ENCODE data around the gene AKR7A2. TPM values are rescaled to one million over a fixed set of nuclear protein-coding genes. Genes with fewer than 3 reads are reported as not detected.
"Not testable (repeated sequence)": the region's sequence is repeated elsewhere in the genome, so short reads cannot be mapped to it uniquely, and the experiment has no call there.

Gene AKR7A2
- total RNA-seq, 1 donor from 2014 or later: 33.5 TPM

DNA sequence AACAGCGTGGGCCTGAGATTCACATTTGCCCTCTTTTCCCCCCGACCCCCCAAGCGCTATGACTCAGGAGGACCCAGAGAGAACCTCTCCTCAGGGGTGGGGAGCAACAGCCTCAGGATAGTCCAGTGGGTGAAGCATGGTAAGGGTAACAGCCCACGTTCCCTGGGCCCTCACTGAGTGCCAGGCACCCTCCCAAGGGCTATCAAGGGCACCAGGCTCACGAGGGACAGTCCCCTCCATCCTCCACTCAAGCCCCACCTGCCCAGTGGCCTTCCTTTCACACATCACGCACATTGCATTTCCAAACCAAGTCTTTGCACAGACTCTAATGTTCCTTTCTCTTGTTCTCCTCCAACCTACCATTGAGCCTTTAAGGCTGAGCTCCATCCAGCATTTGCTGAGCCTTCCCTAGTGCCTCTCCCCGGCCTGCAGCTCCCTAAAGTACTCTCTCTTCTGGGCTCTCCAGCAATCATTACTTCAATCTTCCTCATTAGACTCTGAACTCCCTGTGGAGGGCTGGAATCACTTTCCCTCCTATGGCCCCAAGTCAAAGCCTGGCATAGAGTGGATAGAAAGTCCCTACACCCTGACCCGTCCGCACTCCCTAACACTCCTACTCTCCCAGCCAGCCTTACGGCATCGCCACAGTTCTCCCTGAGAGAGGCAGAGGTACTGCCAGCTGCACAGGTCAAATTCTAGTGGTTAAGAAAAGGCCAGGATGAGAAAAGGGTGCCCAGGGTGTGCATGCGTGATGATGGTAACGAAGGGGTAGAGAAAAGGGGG, 1.0 kb downstream of the AKR7A2 start:
- intact Hi-C loops (cut with DNase I): loop anchor here (5.0 kb wide), 1 partner anchor 59 kb away; the partner anchor contains the start of genes EMC1 and MRTO4
- DNase-seq (ENCODE audit: low spot score): no peak

DNA sequence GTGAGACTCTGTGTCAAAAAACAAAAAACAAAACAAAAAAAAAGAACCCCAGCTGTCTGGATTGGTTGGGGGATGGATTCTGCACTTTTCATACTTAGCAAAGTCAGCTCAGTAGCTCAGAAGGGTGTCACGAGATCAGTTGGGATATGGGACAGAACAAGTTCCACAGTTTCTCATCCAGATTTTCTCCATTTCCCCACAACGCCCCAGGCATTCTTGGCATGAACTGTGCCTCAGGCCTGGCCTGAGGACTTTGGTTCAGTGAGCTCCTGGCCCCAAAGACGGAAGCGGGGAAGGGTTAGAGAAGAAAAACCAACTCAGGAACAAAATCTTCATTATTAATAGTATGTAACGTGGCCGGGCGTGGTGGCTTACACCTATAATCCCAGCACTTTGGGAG, 1.9 kb downstream of the AKR7A2 start:
- no peak for DNase-seq (ENCODE audit: low spot score)
- intact Hi-C loops (cut with DNase I): loop anchor here (5.0 kb wide), 1 partner anchor 58 kb away; the partner anchor contains the start of genes EMC1 and MRTO4

DNA sequence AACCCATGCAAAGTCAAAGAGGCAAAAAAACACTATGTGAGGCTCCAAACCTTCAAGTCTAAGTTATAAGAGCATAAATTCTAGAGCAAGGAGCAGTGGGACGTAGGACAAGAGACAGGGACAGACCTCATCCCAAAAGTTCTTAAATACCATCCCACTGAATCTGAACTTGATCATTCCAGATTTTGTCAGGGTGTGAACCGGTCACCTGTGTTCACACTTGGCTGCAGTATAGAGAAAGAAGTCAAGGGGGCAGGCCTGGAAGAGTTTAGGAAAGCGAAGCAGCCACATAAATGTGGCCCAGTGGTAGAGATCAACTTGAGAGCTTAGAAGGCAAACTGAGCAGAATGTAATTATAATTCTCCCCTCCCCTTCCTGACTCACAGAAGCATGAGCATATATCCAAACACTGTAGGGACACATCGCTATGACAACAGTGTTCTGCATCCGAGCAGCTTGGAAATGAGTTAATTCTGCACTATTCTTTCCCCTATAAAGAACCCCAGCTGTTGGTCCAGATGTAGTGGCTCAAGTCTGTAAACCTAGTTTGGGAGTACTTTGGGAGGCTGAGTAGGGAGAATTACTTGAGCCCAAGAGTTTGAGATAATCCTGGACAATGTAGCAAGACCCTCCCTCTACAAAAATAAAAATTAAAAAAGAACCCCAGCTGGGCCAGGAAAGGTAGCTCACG, 2.7 kb downstream of the AKR7A2 start:
- intact Hi-C loops (cut with DNase I): no loop called here
- no peak for DNase-seq (ENCODE audit: low spot score)

DNA sequence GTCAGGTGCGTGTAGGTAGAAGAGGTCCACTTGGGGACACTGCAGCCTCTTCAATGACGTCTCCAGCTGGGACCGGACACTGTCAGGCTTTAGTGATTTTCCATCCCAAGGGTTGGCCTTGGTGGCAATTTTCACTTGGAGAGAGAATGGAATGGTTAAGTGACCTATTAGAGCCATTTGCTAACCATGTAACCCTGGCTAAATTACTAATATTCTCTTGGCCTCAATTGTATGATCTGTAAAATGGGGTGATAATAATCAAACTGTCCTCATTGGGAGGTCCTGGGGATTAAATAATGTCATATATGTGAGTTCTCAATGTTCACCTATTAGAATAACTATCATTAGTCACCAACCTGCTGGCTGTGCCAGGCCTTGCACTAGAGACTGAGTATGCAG, 3.4 kb downstream of the AKR7A2 start:
- intact Hi-C loops (cut with DNase I): no loop called here
- DNase-seq (ENCODE audit: low spot score): no peak

- no peak for DNase-seq (ENCODE audit: low spot score)
- intact Hi-C loops (cut with DNase I): no loop called here
These were observed 4.0 kb downstream of the AKR7A2 start for GRCh38 chr1:19307794-19308508.

DNA sequence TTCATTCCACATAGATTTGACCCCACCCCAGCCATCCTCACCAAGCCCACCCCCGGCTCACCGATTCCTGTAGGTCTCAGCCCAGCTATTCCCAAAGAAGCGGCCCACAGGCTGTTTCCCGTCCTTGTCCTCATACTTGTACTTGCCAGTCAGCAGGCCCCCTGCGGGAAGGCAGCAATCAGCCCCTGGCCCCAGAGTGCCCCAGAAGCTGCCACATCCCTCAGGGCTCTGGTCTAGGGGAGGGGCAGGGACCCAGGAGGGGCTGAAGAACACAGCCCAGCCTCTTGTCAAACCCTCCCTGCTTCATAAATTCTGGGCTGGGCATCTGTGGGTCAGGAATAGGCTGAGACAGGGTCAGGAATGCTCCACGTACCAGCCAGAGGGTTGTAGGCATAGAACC, 5.0 kb downstream of the AKR7A2 start:
- intact Hi-C loops (cut with DNase I): no loop called here

DNA sequence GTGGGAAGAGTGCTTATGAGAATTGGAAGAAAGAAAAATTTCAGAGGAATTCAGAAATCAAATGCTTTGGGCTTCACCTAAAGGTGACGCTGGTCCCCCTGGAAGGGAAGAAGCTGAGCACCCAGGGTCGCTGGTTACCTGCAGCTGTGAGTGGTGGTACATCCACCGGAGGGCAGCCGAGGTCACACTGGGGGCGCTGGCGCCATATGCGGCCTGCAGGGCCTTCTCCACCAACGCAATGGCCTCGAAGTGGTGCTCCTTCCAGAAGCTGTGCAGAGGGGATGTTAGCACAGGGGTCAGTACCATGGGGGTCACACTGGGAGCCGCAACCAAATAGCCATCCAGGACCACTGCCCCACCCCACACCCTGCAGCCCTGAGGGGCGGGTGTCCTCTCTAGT, 6.1 kb downstream of the AKR7A2 start:
- intact Hi-C loops (cut with DNase I): no loop called here

More for the DNA sequence above, 5.0 kb downstream of the AKR7A2 start:
- no peak for DNase-seq (ENCODE audit: low spot score)

DNA sequence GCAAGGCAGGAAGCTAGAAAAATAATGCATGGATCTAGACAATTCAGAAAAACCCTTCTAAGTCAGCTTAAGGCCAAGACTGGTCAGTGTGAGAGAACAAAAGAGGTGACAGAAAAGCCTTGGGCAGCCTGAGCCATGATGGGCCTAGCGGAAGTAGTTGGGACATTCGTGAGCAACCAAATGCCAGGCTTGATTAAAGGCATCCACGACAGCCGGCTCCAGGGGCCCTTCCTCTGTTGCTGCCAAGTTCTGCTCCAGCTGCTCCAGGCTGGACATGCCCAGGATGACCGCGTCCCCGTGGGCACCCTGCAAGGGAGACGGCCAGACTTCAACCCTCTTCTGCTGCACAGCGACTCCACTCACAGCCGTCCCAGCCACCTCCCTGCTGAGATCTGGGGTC, 7.9 kb downstream of the AKR7A2 start:
- intact Hi-C loops (cut with DNase I): not testable (repeated sequence)

More for the DNA sequence above, 6.1 kb downstream of the AKR7A2 start:
- DNase-seq (ENCODE audit: low spot score): no peak

DNA sequence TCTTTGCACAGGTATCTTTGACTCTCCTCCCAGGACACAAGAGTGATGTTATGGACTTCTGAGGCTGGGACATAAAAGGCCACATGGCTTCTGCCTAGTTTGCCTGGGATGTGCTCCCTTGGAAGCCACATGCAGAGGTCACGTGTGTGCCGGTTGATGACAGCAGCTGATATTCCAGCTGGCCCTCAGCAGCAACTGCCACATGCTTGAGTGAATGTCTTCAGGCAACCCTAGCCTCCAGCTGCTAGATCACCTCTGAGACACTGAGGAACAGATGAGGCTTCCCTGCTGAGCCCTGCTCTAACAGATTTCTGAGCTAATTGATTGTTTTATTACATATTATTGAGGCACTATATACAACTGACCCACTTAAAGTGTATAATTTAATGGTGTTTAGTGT, 11.7 kb downstream of the AKR7A2 start:
- intact Hi-C loops (cut with DNase I): no loop called here
- no peak for DNase-seq (ENCODE audit: low spot score)

More for the DNA sequence above, 7.9 kb downstream of the AKR7A2 start:
- not testable (repeated sequence) for DNase-seq (ENCODE audit: low spot score)

- intact Hi-C loops (cut with DNase I): no loop called here
- no peak for DNase-seq (ENCODE audit: low spot score)
These were observed 17.3 kb downstream of the AKR7A2 start for GRCh38 chr1:19294638-19295037.

GRCh38 chr1:19289244-19289643, 22.7 kb downstream of the AKR7A2 start:
- no peak for DNase-seq (ENCODE audit: low spot score)
- intact Hi-C loops (cut with DNase I): no loop called here

DNA sequence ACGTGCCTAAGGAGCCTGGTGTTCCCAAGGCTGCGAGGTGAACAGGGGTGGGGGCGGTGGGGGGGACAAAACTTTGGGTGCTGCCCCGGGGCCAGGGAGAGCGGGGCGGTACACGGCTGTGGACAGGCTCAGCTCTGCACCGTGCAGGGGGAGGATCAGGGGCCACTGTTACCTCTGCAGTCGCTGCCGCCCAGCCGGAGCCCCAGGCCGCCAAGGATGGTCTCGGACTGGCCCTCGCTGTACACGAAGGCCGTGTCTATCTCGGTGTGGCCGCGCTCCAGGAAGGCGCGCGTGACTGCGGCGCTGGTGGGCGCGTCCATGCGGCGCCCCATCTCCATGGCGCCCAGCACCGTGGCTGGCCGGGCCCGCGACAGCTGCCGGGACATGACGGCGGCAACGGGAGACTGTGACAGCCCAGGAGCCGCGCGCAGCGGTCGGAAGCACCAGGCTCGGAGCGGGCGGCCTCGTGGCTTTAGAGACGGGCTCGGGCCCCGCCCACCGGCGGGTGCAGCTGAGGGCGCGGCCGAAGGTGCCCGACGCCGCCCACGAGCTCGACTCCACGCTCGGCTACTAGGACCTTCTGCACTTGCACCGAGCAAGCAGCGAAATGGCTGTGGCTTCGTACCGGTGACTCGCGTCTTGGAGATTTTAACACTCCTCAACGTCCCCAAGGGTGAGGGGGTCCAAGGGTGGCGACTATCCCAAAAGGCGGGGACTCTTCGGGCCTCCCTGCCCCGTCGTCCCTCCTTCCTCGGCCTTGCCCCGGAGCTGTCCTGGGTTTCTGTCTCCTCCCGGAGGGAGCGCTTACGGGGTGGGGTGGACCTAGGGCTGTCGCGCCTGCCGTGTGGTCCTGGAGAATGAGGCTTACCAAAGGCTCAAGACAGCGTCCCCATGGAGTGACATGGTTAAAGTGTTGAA, 23.4 kb downstream of the AKR7A2 start, which contains the start of gene AKR7A3:
AKR7A3 (minus strand) TSS at position 447 of the 918 bp plus-strand sequence; CDS start at position 386, 61 bp downstream.
- DNase-seq (ENCODE audit: low spot score); intact Hi-C loops (cut with DNase I): not testable (repeated sequence)

- no peak for DNase-seq (ENCODE audit: low spot score)
- intact Hi-C loops (cut with DNase I): no loop called here
These were observed 24.3 kb downstream of the AKR7A2 start for GRCh38 chr1:19287436-19288185.

DNA sequence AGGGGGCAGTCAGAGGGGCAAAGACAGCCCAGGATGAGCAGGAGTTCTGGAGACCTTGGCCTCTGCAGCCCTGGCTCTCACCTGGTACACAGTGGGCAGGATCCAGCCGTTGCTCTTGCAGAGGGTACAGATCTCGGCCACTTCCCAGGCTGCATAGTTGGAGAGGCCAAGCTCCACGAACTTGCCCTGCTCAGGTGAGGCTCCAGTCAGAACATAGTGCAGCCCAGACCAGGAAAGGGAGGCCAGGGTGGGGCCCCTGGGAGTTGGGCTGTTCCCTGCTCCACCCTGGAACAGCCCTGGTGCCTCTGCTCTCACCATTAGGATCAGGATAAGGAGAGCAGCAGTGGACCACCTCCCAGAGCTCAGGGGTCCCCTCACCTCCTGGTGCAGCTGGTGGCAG, 26.1 kb downstream of the AKR7A2 start:
- intact Hi-C loops (cut with DNase I): not testable (repeated sequence)

GRCh38 chr1:19285366-19285765, 26.6 kb downstream of the AKR7A2 start:
- DNase-seq (ENCODE audit: low spot score); intact Hi-C loops (cut with DNase I): not testable (repeated sequence)

More for the DNA sequence above, 26.1 kb downstream of the AKR7A2 start:
- DNase-seq (ENCODE audit: low spot score): not testable (repeated sequence)

DNA sequence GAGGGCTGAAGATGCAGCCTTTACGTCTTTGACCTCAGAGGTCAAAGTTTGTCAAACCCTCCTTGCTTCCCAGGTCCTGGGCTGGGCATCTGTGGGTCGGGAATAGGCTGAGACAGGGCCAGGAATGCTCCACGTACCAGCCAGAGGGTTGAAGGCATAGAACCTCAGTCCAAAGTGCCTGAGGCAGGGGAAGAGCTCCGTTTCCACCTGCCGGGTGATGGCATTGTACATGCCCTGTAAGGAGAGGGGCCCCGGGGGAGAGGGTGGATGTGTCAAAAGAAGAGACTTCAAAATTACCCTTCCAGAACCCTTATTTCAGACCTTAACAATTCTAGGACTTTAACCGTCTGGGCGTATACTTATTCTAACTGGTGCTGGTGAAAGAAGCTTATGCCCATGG, 27.1 kb downstream of the AKR7A2 start:
- intact Hi-C loops (cut with DNase I): no loop called here
- no peak for DNase-seq (ENCODE audit: low spot score)

DNA sequence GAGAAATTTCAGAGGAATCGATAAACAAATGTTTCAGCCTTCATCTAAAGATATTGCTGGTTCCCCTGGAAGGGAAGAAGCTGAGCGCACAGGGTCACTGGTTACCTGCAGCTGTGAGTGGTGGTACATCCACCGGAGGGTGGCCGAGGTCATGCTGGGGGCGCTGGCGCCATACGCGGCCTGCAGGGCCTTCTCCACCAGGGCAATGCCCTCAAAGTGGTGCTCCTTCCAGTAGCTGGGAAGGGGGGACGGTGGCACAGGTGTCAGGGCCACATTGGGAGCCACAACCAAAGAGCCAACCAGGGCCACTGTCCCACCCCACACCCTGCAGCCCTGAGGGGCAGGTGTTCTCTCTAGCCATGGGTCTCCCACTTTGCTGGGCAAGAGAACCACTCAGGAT, 28.1 kb downstream of the AKR7A2 start:
- intact Hi-C loops (cut with DNase I): no loop called here
- no peak for DNase-seq (ENCODE audit: low spot score)

DNA sequence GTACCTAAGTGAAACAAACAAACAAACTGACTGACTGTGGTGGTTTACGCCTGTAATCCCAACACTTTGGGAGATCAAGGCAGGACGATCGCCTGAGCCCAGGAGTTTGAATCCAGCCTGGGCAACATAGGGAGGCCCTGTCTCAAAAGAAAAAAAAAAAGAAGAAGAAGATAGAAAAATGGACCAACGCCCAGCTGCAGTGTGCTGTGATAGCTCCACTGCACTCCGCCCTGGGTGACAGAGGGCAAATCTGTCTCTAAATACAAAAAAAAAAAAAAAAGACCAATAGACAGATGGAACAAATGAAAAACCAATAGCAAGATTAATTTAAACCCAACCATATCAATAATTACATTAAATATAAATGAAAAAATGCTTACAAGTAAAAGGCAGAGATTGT, 37.3 kb downstream of the AKR7A2 start:
- DNase-seq (ENCODE audit: low spot score): no peak
- intact Hi-C loops (cut with DNase I): no loop called here
